Spleen (tissue), 7 donors: ENCODE measurements around the gene FAM78B.

Experiments
- POLR2AphosphoS5 ChIP-seq, 3 donors: sonication (generic); formaldehyde crosslinking; IDR thresholded peaks; one replicate each; pipeline ENCODE4 v1.5.1; 2017; ENCODE audit warnings: antibody characterized with exemption in 3 of 3
- TF ChIP-seq, protein P1 (sequence below), 11 experiments: fragments of 200-600 bp in 7 of 11; fragments of 450-650 bp in 4 of 11; sonication (generic) in 4 of 11; IDR thresholded peaks in 8 of 11; conservative IDR thresholded peaks in 3 of 11; 1 replicate in 7 of 11; 2 replicates in 4 of 11; pipeline versions ENCODE4 v1.4.0 to v1.8.0; 2016 to 2021; ENCODE audit warnings: antibody characterized with exemption in 11 of 11, inconsistent platforms in 4 of 11, mild to moderate bottlenecking in 1 of 11
- donor health status: DM: no; HTN: no; CAD: no; lungs with moderate emphysema.
- donor health status: DM: no; HTN: no; CAD: no.
- donor health status: DM: no; HTN: no; CAD: no.

DNA sequence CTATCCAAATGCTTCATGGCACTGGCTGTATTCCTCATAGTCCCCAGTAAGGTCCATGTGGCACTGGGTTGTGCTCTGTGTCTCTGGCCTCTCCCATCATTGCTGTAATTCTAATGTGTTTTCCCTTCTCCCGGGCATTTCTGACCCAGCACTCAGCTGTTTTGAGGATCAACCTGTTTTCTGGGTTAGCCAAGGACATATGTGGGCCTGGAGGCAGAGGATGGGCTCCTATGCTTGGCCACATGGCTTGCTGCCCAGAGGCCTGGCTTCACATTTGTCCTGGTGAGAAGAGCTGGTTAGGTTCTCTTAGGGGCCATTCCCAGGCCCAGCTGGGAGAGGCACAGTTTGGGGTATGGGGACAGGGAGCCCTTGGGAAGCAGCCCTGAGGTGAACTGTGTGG is 103.1 kb downstream of the FAM78B start:
- TF ChIP-seq, protein P1, sequence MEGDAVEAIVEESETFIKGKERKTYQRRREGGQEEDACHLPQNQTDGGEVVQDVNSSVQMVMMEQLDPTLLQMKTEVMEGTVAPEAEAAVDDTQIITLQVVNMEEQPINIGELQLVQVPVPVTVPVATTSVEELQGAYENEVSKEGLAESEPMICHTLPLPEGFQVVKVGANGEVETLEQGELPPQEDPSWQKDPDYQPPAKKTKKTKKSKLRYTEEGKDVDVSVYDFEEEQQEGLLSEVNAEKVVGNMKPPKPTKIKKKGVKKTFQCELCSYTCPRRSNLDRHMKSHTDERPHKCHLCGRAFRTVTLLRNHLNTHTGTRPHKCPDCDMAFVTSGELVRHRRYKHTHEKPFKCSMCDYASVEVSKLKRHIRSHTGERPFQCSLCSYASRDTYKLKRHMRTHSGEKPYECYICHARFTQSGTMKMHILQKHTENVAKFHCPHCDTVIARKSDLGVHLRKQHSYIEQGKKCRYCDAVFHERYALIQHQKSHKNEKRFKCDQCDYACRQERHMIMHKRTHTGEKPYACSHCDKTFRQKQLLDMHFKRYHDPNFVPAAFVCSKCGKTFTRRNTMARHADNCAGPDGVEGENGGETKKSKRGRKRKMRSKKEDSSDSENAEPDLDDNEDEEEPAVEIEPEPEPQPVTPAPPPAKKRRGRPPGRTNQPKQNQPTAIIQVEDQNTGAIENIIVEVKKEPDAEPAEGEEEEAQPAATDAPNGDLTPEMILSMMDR (IDR thresholded peaks at IDR 0.05 in 8 of 11, conservative IDR thresholded peaks at IDR 0.05 in 3 of 11): no peak
- TF ChIP-seq POLR2AphosphoS5 (IDR thresholded peaks at IDR 0.05): no peak
